Activated T-helper 17 cell treated with anti-CD3 and anti-CD28 coated beads, Interleukin-2, amount 50 U/mL, for 72 hours (primary cell): ENCODE measurements around the gene DCTN3. TPM values are rescaled to one million over a fixed set of nuclear protein-coding genes. Genes with fewer than 3 reads are reported as not detected.

Source experiments
- ATAC-seq: fragments of 150-1000 bp; cut with Tn5 transposase; replicated peaks from 2 replicates; pipeline ENCODE4 v1.10.0; 2021; ENCODE audit warnings: mild to moderate bottlenecking, moderate library complexity
- H3K27ac Mint-ChIP-seq: one replicate; pipeline ENCODE4 v1.8.0; 2022; ENCODE audit warnings: mixed read lengths
- H3K27me3 Mint-ChIP-seq: one replicate; pipeline ENCODE4 v1.8.0; 2022; ENCODE audit warnings: mixed read lengths
- H3K36me3 Mint-ChIP-seq: one replicate; pipeline ENCODE4 v1.8.0; 2022; ENCODE audit warnings: low read depth, mild to moderate bottlenecking, mixed read lengths
- H3K4me1 Mint-ChIP-seq: one replicate; pipeline ENCODE4 v1.8.0; 2022; ENCODE audit warnings: mixed read lengths
- H3K4me3 Mint-ChIP-seq: one replicate; pipeline ENCODE4 v1.8.0; 2022; ENCODE audit warnings: mild to moderate bottlenecking, mixed read lengths
- H3K9me3 Mint-ChIP-seq: one replicate; pipeline ENCODE4 v1.8.0; 2022; ENCODE audit warnings: mixed read lengths
- total RNA-seq, 2 donors: library from RNA; stranded (reverse); gene quantifications; one replicate each; pipeline ENCODE4 v1.2.3, GENCODE V29; 2022

The DCTN3 gene
- total RNA-seq, 2 donors from 2014 or later: 78.4 to 96.4 TPM

GRCh38 chr9:34570809-34571480, 49.4 kb downstream of the DCTN3 start:
- H3K4me1 Mint-ChIP-seq: peaks cover 2% of the 10 kb centered on the region
- peaks cover 40% of the 10 kb centered on the region for H3K27me3 Mint-ChIP-seq
- no peak overlapping the region for H3K27ac Mint-ChIP-seq
- H3K36me3 Mint-ChIP-seq: no peaks in the 10 kb centered on the region
- no peaks in the 10 kb centered on the region for H3K9me3 Mint-ChIP-seq
- no peak overlapping the region for H3K4me3 Mint-ChIP-seq
- ATAC-seq: no peak

DNA sequence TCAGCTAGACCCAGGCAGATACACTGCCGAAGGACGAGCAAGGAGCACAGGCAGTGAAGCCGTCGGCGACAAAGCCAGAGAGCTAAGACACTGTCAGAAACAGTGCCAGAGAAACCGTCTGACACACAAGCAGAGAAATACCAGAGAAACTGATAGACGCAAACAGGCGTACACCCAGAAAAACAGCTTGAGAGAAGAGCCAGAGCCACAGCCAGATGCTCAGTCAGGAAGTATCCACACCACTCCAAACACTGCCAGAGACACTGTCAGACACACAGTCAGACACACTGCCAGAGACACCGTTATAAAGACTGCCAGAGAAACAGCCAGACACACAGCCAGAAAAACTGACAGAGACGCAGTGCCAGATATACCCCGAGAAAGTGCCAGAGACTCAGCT, 49.9 kb downstream of the DCTN3 start:
- no peaks in the 10 kb centered on the region for H3K9me3 Mint-ChIP-seq
- no peaks in the 10 kb centered on the region for H3K36me3 Mint-ChIP-seq
- ATAC-seq: no peak
- H3K27me3 Mint-ChIP-seq: peaks cover 37% of the 10 kb centered on the region
- no peaks in the 10 kb centered on the region for H3K4me1 Mint-ChIP-seq
- H3K27ac Mint-ChIP-seq: no peak overlapping the region
- no peak overlapping the region for H3K4me3 Mint-ChIP-seq

DNA sequence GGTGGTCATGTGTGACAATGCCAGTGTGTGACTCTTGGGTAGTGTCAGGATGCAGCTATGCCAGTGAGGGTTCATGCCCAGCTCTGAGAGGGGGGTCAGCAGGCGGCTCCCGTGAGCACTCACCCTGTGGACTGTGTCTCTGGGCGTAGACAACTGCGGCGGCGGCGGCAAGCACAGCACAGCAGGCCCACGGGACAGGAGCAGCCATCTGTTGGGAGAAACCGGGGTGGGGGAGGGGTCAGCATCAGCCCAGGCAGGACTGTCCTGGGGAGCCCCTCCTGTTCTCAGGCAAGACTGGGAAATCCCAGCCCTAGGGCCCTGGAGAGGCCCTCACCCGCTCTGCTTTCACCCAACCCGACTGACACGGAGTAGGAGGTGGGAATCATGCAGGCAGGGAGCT, 51.5 kb downstream of the DCTN3 start:
- no peaks in the 10 kb centered on the region for H3K36me3 Mint-ChIP-seq
- no peaks in the 10 kb centered on the region for H3K9me3 Mint-ChIP-seq
- peaks cover 32% of the 10 kb centered on the region for H3K27me3 Mint-ChIP-seq
- no peak for ATAC-seq
- H3K4me3 Mint-ChIP-seq: no peak overlapping the region
- no peak overlapping the region for H3K27ac Mint-ChIP-seq
- H3K4me1 Mint-ChIP-seq: no peaks in the 10 kb centered on the region

DNA sequence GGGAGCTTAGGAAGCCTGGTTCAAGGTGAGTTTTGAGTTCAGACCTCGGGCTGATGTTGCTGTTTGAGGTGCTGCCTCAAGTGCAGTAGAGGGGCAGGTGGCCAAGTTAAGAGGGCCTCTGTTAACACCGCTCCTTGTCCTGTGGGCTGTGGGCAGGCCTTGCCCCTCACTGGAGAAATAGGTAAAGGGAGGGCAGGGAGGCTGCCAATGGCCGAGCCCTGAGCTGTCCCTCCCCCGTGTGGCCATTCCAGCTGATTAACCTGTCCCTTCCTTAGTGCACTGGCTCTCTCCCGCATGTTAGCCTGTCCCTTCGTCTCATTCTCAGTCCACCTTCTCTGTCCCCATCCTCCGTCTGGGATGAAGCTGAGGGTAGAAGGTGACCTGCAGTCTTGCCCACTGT, 52.2 kb downstream of the DCTN3 start:
- no peaks in the 10 kb centered on the region for H3K4me1 Mint-ChIP-seq
- no peak overlapping the region for H3K4me3 Mint-ChIP-seq
- no peaks in the 10 kb centered on the region for H3K36me3 Mint-ChIP-seq

DNA sequence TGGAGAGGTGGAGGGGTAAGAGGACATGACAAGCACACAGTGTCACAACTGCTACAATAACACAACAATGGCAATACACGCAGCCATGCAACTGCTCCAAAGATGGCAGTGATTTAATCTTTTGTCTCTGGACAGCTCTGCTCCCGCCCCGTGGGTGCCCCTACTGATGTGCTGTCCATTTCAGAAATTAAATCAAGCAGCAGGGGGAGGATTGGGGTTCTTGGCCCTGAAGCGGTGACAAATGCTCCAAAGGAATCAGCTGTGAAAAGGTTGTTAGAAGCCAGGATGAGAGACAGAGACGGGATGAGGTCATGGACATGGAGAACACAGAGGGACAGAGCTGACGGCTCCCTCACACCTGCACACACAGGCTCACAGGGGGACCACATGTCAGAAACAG, 53.3 kb downstream of the DCTN3 start:
- no peak overlapping the region for H3K27ac Mint-ChIP-seq
- no peaks in the 10 kb centered on the region for H3K4me1 Mint-ChIP-seq
- ATAC-seq: no peak
- H3K27me3 Mint-ChIP-seq: peaks cover 30% of the 10 kb centered on the region
- H3K4me3 Mint-ChIP-seq: no peak overlapping the region
- no peaks in the 10 kb centered on the region for H3K36me3 Mint-ChIP-seq
- H3K9me3 Mint-ChIP-seq: no peaks in the 10 kb centered on the region

More for the DNA sequence above, 52.2 kb downstream of the DCTN3 start:
- no peak for ATAC-seq
- H3K27me3 Mint-ChIP-seq: peaks cover 30% of the 10 kb centered on the region
- H3K9me3 Mint-ChIP-seq: no peaks in the 10 kb centered on the region
- no peak overlapping the region for H3K27ac Mint-ChIP-seq

DNA sequence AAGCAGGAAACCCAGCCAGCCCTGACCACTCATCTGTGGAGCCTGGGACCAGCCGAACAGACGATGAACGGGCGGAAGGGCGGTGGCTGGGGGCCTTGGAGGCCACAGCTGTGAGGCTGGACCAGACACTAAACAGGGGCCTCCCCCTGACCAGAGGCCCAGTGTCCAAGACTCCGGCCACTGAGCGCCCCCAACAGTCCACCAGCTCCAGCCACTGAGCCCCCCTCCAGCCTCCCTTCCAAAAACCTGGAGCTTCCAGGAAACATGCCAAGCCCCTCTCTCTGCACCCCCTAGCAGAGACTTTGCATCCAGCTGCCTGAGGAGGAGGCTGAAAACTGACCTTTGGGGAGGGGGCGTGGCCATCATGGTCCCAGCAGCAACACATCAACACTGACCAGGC, 54.0 kb downstream of the DCTN3 start:
- no peak overlapping the region for H3K27ac Mint-ChIP-seq
- ATAC-seq: no peak
- H3K4me1 Mint-ChIP-seq: no peaks in the 10 kb centered on the region
- no peaks in the 10 kb centered on the region for H3K36me3 Mint-ChIP-seq
- H3K9me3 Mint-ChIP-seq: no peaks in the 10 kb centered on the region
- peaks cover 25% of the 10 kb centered on the region for H3K27me3 Mint-ChIP-seq
- H3K4me3 Mint-ChIP-seq: no peak overlapping the region

DNA sequence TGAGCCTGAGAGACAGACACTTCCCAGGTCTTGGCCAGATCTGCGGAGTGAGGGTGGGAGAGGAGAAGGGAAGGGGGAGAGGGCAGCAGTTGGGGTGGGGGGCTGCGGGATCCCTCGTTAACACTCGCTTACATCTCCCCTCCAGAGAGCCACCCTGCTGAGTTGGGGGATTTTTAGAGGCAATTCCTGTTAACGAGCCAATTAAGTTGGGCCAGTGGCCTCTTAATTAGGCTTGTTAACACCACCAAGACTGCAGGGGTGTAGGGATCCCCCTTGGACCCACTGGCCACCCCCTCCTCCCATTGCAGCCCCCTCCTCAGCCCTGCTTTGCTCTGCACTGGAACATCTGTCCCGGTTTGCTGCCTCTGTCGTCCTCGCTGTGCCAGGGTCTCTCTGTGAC, 54.4 kb downstream of the DCTN3 start:
- no peaks in the 10 kb centered on the region for H3K9me3 Mint-ChIP-seq
- no peaks in the 10 kb centered on the region for H3K36me3 Mint-ChIP-seq

DNA sequence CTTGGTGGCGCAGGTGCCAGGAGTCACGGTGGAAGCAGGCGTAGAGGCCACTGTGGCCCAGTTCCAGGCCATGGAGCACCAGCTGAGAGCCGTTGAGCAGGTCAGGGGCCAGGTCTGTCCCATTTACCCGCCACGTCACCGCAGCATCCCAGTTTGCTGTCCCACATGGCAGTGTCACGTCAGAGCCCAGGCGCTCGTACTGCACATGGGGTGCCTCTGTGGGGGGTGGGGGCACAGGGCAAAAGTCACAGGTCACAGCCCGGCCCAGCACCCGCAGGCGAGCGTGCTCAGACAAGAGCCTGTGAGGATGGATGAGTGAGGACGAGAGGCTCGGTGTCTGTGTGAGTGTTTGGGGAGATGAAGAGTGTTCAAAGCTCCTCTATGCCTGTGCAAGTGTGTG, 55.7 kb downstream of the DCTN3 start:
- no peaks in the 10 kb centered on the region for H3K9me3 Mint-ChIP-seq
- peaks cover 31% of the 10 kb centered on the region for H3K27me3 Mint-ChIP-seq
- no peaks in the 10 kb centered on the region for H3K36me3 Mint-ChIP-seq

More for the DNA sequence above, 54.4 kb downstream of the DCTN3 start:
- no peak for ATAC-seq
- Mint-ChIP-seq H3K27ac (no peak overlapping the region), H3K4me3 (no peak overlapping the region), H3K27me3 (peaks cover 26% of the 10 kb centered on the region), H3K4me1 (no peaks in the 10 kb centered on the region)

More for the DNA sequence above, 55.7 kb downstream of the DCTN3 start:
- Mint-ChIP-seq H3K4me3 (no peak overlapping the region), H3K4me1 (no peaks in the 10 kb centered on the region), H3K27ac (no peak overlapping the region)
- no peak for ATAC-seq

Other genes with a start within 250 kb of the DCTN3 start
- 1 to 10 TPM; 1.6 to 3.5 TPM for gene MYORG, start 243.6 kb downstream of the DCTN3 start, total RNA-seq
- gene FAM219A, start 161.9 kb downstream of the DCTN3 start, total RNA-seq: 10 to 100 TPM; 12.5 to 12.9 TPM
- gene DNAI1, start 161.7 kb downstream of the DCTN3 start, total RNA-seq: not detected
- gene ENHO, start 97.5 kb downstream of the DCTN3 start, total RNA-seq: not detected
- not detected for gene CNTFR, start 30.8 kb downstream of the DCTN3 start, total RNA-seq
- 10 to 100 TPM; 21.3 to 25.8 TPM for gene RPP25L, start 8.4 kb downstream of the DCTN3 start, total RNA-seq
- under 1 TPM; 0.17 to 0.42 TPM for gene ARID3C, start 8.6 kb upstream of the DCTN3 start, total RNA-seq
- 10 to 100 TPM; 42.6 to 75.3 TPM for gene SIGMAR1, start 17.3 kb upstream of the DCTN3 start, total RNA-seq
- 10 to 100 TPM; 48.3 to 66.7 TPM for gene GALT, start 26.2 kb upstream of the DCTN3 start, total RNA-seq
- 10 to 100 TPM; 30.4 to 48.9 TPM for gene IL11RA, start 31.7 kb upstream of the DCTN3 start, total RNA-seq
- 1 to 10 TPM in 1 of 2 donors, under 1 TPM in 1; 0.78 to 1.6 TPM for gene CCL27, start 42.2 kb upstream of the DCTN3 start, total RNA-seq
- gene CCL19, start 70.8 kb upstream of the DCTN3 start, total RNA-seq: not detected
- gene CCL21, start 89.6 kb upstream of the DCTN3 start, total RNA-seq: not detected